SJCRH30 (cell line): ENCODE results near the gene ZNF467. TPM values are rescaled to one million over a fixed set of nuclear protein-coding genes. Genes with fewer than 3 reads are reported as not detected.

Experiments
- DNase-seq, 2 experiments: peaks; one replicate each; pipeline ENCODE4 v3.0.0-alpha.2; 2015 to 2020
- H3K27ac ChIP-seq: fragments of 250-450 bp; sonication (Bioruptor Pico); 2 replicates; pipeline ENCODE4 v1.5.1; 2020; ENCODE audit warnings: mild to moderate bottlenecking, moderate library complexity
- H3K27me3 ChIP-seq: fragments of 250-450 bp; sonication (Bioruptor Pico); 2 replicates; pipeline ENCODE4 v1.5.1; 2020; ENCODE audit warnings: mild to moderate bottlenecking, moderate library complexity
- H3K36me3 ChIP-seq: fragments of 250-450 bp; sonication (Bioruptor Pico); 2 replicates; pipeline ENCODE4 v1.5.1; 2020; ENCODE audit warnings: mild to moderate bottlenecking, moderate library complexity
- H3K4me1 ChIP-seq: fragments of 250-450 bp; sonication (Bioruptor Pico); 2 replicates; pipeline ENCODE4 v1.5.1; 2020; ENCODE audit warnings: mild to moderate bottlenecking, moderate library complexity
- H3K4me3 ChIP-seq: fragments of 250-450 bp; sonication (Bioruptor Pico); 2 replicates; pipeline ENCODE4 v1.5.1; 2020; ENCODE audit warnings: mild to moderate bottlenecking, moderate library complexity
- H3K9me3 ChIP-seq: fragments of 250-450 bp; sonication (Bioruptor Pico); replicated peaks from 2 replicates; pipeline ENCODE4 v1.5.1; 2020; ENCODE audit warnings: mild to moderate bottlenecking, moderate library complexity
- total RNA-seq: library from RNA; depleted of rRNA; stranded (reverse); fragments of >200 nt; shearing (Covaris generic); gene quantifications from 2 replicates; pipeline ENCODE4 v1.2.3, GENCODE V29; 2014

ZNF467 gene
- total RNA-seq, 1 experiment from 2014 or later, result not detected

DNA sequence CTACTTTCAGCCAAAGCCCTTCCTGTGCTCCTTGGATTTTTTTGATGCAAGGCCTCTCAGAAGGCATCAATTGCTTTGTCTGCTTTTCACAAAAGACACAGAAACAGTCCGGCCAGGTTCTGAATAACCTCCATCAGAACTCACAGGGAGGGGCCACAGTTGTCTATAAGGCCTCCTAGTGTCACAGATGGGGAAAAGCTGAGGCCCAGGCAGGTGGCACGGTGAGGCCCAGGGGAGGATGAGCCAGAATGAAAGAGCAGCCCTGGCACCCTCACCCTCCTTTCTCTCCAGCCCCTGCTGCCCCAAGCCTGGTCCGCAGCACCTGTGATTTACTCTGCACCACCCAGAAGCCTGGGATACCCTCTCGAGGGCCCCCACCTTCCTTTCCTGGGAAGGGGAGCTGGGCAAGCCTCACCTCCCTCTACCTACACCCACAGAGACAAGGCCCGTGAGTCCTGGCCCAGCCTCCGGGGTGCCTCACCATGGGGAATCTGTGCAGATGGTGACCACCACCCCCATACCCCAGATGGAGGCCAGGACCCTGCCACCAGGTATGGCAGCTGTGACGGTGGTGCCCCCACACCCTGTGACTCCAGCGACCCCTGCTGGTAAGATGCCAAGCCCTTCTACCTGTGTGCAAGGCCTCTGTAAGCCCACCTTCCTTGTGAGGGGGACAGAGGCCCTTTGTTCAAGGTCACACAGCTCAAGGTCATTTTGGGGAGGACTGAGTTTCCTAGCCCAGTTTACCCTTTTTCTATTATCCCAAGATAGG, 26.2 kb upstream of the ZNF467 start:
- peaks cover 15% of the 10 kb centered on the region for H3K27me3 ChIP-seq
- H3K36me3 ChIP-seq, result no peaks in the 10 kb centered on the region
- no peak overlapping the region for H3K27ac ChIP-seq
- no peak overlapping the region for H3K4me3 ChIP-seq
- no peaks in the 10 kb centered on the region for H3K4me1 ChIP-seq
- DNase-seq, result peak; percentile 43 to 55
- no peaks in the 10 kb centered on the region for H3K9me3 ChIP-seq

DNA sequence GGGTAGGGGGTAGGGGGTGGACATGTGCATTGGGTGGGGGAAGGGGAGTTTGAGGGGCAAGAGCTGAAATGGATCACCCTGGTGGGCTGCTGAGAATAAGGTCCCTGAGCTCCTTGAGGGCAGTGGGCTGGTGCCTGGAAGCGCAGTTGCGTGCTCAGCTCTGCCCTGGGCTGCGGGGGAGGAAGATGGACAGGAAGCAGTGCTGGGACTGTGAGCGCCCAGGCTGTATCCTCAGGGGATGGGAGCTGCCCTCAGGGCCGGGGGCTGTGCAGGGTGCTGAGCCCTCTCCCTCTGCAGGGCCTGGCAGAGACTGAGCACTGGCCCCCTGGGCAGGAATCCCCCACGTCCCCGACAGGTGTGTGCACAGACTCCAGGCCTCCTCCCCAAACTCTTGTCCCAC, 24.4 kb upstream of the ZNF467 start:
- no peak for DNase-seq
- Histone ChIP-seq H3K4me3 (no peak overlapping the region), H3K27ac (no peak overlapping the region), H3K36me3 (no peaks in the 10 kb centered on the region), H3K27me3 (peaks cover 22% of the 10 kb centered on the region), H3K4me1 (no peaks in the 10 kb centered on the region), H3K9me3 (no peaks in the 10 kb centered on the region)

GRCh38 chr7:149796287-149796860, 23.0 kb upstream of the ZNF467 start:
- H3K27me3 ChIP-seq, result peaks cover 24% of the 10 kb centered on the region

GRCh38 chr7:149795126-149795525, 21.7 kb upstream of the ZNF467 start:
- H3K4me3 ChIP-seq, result no peak overlapping the region
- no peak for DNase-seq
- H3K27ac ChIP-seq, result no peak overlapping the region
- H3K27me3 ChIP-seq, result peaks cover 24% of the 10 kb centered on the region
- H3K36me3 ChIP-seq, result no peaks in the 10 kb centered on the region
- H3K4me1 ChIP-seq, result no peaks in the 10 kb centered on the region
- H3K9me3 ChIP-seq, result no peaks in the 10 kb centered on the region

More at GRCh38 chr7:149796287-149796860, 23.0 kb upstream of the ZNF467 start:
- no peak for DNase-seq
- Histone ChIP-seq H3K36me3 (no peaks in the 10 kb centered on the region), H3K27ac (no peak overlapping the region), H3K4me1 (no peaks in the 10 kb centered on the region), H3K9me3 (no peaks in the 10 kb centered on the region), H3K4me3 (no peak overlapping the region)

DNA sequence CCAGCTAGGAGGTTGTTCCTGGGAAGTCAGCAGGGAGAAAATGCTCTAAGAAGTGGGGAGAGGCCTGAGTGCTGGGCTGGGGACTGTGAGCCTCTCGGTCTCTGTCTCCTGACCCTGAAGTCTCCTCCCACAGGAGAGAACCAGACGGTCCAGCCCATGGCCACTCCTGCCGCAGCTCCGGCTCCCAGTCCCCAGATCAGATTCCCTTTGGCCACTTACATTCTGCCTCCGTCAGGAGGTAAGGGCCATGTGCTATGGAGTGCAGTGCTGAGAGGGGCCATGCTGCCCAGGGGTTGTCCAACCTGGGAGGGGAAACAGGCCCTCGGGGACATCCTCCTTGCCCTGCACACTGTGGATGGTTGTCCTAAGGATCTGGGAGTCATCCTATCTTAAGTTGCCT, 21.3 kb upstream of the ZNF467 start:
- H3K4me1 ChIP-seq, result no peaks in the 10 kb centered on the region
- no peak overlapping the region for H3K27ac ChIP-seq
- DNase-seq, result no peak
- H3K27me3 ChIP-seq, result peaks cover 26% of the 10 kb centered on the region
- no peaks in the 10 kb centered on the region for H3K36me3 ChIP-seq
- no peak overlapping the region for H3K4me3 ChIP-seq
- no peaks in the 10 kb centered on the region for H3K9me3 ChIP-seq

- no peak overlapping the region for H3K4me3 ChIP-seq
- H3K27me3 ChIP-seq, result peaks cover 32% of the 10 kb centered on the region
- H3K27ac ChIP-seq, result no peak overlapping the region
- H3K4me1 ChIP-seq, result no peaks in the 10 kb centered on the region
- no peaks in the 10 kb centered on the region for H3K9me3 ChIP-seq
- H3K36me3 ChIP-seq, result no peaks in the 10 kb centered on the region
- no peak for DNase-seq
Measured at GRCh38 chr7:149793261-149793660, 19.9 kb upstream of the ZNF467 start.

- H3K4me3 ChIP-seq, result no peak overlapping the region
- H3K4me1 ChIP-seq, result no peaks in the 10 kb centered on the region
- no peak overlapping the region for H3K27ac ChIP-seq
- no peaks in the 10 kb centered on the region for H3K36me3 ChIP-seq
- H3K27me3 ChIP-seq, result peaks cover 32% of the 10 kb centered on the region
- DNase-seq, result no peak
- H3K9me3 ChIP-seq, result no peaks in the 10 kb centered on the region
Measured at GRCh38 chr7:149792220-149792595, 18.8 kb upstream of the ZNF467 start.

- no peaks in the 10 kb centered on the region for H3K36me3 ChIP-seq
- no peak overlapping the region for H3K27ac ChIP-seq
- no peaks in the 10 kb centered on the region for H3K9me3 ChIP-seq
- H3K4me1 ChIP-seq, result no peaks in the 10 kb centered on the region
- H3K27me3 ChIP-seq, result peaks cover 37% of the 10 kb centered on the region
- H3K4me3 ChIP-seq, result no peak overlapping the region
- no peak for DNase-seq
Measured at GRCh38 chr7:149791411-149792219, 18.2 kb upstream of the ZNF467 start.

- DNase-seq, result no peak
- Histone ChIP-seq H3K27ac (no peak overlapping the region), H3K36me3 (no peaks in the 10 kb centered on the region), H3K4me1 (no peaks in the 10 kb centered on the region), H3K9me3 (no peaks in the 10 kb centered on the region), H3K27me3 (peaks cover 35% of the 10 kb centered on the region), H3K4me3 (no peak overlapping the region)
Measured at GRCh38 chr7:149790754-149791360, 17.5 kb upstream of the ZNF467 start.

DNA sequence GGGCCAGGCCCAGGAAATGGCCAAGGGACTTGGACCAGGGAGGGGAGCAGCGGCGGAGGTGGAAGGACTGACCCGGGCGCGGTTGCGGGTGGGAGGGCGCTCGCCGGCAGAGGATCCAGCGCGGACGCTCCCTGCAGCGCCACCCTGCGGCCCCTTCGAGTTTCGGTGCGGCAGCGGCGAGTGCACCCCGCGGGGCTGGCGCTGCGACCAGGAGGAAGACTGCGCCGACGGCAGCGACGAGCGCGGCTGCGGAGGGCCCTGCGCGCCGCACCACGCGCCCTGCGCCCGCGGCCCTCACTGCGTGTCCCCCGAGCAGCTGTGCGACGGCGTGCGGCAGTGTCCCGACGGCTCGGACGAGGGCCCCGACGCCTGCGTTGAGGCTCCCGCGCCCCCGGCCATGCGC, 16.8 kb upstream of the ZNF467 start:
- Histone ChIP-seq H3K9me3 (no peaks in the 10 kb centered on the region), H3K27me3 (peaks cover 28% of the 10 kb centered on the region), H3K4me1 (no peaks in the 10 kb centered on the region), H3K27ac (no peak overlapping the region), H3K36me3 (no peaks in the 10 kb centered on the region), H3K4me3 (no peak overlapping the region)
- DNase-seq, result no peak

DNA sequence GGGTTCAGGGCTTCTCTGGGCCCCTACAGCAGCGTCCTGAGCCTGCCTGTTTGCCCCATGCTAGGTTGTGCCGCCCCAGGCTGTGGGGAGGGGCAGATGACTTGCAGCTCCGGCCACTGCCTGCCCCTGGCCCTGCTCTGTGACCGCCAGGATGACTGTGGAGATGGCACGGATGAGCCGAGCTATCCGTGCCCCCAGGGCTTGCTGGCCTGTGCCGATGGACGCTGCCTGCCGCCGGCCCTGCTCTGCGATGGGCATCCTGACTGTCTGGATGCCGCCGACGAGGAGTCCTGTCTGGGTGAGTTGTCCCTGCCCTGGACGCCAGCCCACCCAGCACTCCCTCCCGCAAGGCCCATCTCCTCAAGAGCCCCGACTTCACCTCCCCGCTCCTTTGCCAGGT, 15.7 kb upstream of the ZNF467 start:
- Histone ChIP-seq H3K27me3 (peaks cover 18% of the 10 kb centered on the region), H3K4me3 (no peak overlapping the region), H3K4me1 (no peaks in the 10 kb centered on the region), H3K36me3 (no peaks in the 10 kb centered on the region), H3K9me3 (no peaks in the 10 kb centered on the region), H3K27ac (no peak overlapping the region)
- DNase-seq, result no peak

- H3K9me3 ChIP-seq, result no peaks in the 10 kb centered on the region
- no peaks in the 10 kb centered on the region for H3K36me3 ChIP-seq
- H3K27ac ChIP-seq, result no peak overlapping the region
- H3K4me3 ChIP-seq, result no peak overlapping the region
- H3K27me3 ChIP-seq, result peaks cover 19% of the 10 kb centered on the region
- DNase-seq, result no peak
- H3K4me1 ChIP-seq, result no peaks in the 10 kb centered on the region
Measured at GRCh38 chr7:149788300-149788851, 15.0 kb upstream of the ZNF467 start.

- Histone ChIP-seq H3K27ac (no peak overlapping the region), H3K36me3 (no peaks in the 10 kb centered on the region), H3K4me3 (no peak overlapping the region), H3K9me3 (no peaks in the 10 kb centered on the region), H3K27me3 (peaks cover 21% of the 10 kb centered on the region), H3K4me1 (no peaks in the 10 kb centered on the region)
- DNase-seq, result no peak
Measured at GRCh38 chr7:149787428-149788299, 14.3 kb upstream of the ZNF467 start.

- H3K4me1 ChIP-seq, result no peaks in the 10 kb centered on the region
- H3K4me3 ChIP-seq, result no peak overlapping the region
- H3K27me3 ChIP-seq, result peaks cover 20% of the 10 kb centered on the region
Measured at GRCh38 chr7:149785983-149786382, 12.6 kb upstream of the ZNF467 start.

More at GRCh38 chr7:149785983-149786382, 12.6 kb upstream of the ZNF467 start:
- DNase-seq, result no peak
- no peaks in the 10 kb centered on the region for H3K9me3 ChIP-seq
- H3K36me3 ChIP-seq, result no peaks in the 10 kb centered on the region
- H3K27ac ChIP-seq, result no peak overlapping the region
